ENCODE data around the gene TOGARAM1. TPM values are rescaled to one million over a fixed set of nuclear protein-coding genes. Genes with fewer than 3 reads are reported as not detected.
"Not testable (repeated sequence)": the region's sequence is repeated elsewhere in the genome, so short reads cannot be mapped to it uniquely, and the experiment has no call there.

Gene TOGARAM1
- total and polyA plus RNA-seq, 8 donors = 3.4 to 13.3 (median 7.2) TPM

DNA sequence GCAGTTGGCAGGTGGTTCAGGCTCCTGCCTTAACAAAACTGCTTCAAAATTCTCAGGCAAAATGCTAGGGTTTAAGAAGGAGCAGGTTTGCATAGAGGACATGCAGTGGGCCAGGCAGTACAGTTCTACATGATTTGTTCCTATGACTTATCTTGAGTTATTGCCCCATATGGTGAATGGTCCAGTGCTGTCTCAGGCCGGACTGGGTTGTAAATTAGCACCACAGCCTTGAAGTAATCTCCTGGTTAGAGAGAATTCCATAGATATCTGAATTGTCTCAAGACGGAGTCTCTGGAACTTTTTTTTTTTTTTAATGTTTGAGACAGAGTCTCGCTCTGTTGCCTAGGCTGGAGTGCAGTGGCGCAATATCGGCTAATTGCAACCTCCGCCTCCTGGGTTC is 110.1 kb downstream of the TOGARAM1 start:
- ATAC-seq (no peak), FAIRE-seq (no peak), DNase-seq (no peak)
- no peaks in the 10 kb centered on the region for H3K36me3 ChIP-seq
- no peaks in the 10 kb centered on the region for H3K9me3 ChIP-seq
- no peak overlapping the region for H3K4me3 ChIP-seq
- TF ChIP-seq, protein P1, sequence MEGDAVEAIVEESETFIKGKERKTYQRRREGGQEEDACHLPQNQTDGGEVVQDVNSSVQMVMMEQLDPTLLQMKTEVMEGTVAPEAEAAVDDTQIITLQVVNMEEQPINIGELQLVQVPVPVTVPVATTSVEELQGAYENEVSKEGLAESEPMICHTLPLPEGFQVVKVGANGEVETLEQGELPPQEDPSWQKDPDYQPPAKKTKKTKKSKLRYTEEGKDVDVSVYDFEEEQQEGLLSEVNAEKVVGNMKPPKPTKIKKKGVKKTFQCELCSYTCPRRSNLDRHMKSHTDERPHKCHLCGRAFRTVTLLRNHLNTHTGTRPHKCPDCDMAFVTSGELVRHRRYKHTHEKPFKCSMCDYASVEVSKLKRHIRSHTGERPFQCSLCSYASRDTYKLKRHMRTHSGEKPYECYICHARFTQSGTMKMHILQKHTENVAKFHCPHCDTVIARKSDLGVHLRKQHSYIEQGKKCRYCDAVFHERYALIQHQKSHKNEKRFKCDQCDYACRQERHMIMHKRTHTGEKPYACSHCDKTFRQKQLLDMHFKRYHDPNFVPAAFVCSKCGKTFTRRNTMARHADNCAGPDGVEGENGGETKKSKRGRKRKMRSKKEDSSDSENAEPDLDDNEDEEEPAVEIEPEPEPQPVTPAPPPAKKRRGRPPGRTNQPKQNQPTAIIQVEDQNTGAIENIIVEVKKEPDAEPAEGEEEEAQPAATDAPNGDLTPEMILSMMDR (IDR thresholded peaks at IDR 0.05) = no peak
- no peaks in the 10 kb centered on the region for H3K4me1 ChIP-seq
- no peak overlapping the region for H3K27ac ChIP-seq
- H3K27me3 ChIP-seq = no peaks in the 10 kb centered on the region
- 95 to 98% methylated on average over 6 of the region's 6 CpGs for WGBS, 2 donors
- intact Hi-C loops (cut with DNase I) = no loop called here

DNA sequence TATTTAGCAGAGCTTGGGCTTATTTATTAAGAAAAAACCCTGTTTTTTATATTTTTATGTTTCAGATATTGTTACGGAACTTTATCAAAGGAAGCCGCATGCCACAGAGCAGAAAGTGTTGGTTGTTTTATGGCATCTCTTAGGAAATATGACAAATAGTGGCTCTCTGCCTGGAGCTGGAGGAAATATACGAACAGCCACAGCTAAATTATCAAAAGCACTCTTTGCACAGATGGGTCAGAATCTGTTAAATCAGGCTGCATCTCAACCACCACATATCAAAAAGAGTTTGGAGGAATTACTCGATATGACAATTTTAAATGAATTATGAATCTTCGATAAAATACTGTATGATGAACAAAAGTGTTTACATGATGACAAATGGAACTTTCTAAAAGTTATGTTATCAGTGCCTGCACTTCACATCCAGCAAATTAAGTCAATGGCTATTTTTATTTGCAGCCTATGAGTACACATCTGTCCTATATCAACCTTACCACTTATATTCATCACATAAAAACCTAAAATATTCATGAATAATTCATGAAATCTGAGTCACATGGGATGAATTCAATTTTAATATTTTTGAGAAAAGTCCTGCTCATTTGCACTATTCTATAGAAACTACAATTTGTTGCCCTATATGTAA is 111.4 kb downstream of the TOGARAM1 start:
- WGBS, 2 donors = 92 to 96% methylated on average over 5 of the region's 5 CpGs
- no peaks in the 10 kb centered on the region for H3K9me3 ChIP-seq
- ATAC-seq (no peak), FAIRE-seq (peak; percentile 13), DNase-seq (no peak)
- intact Hi-C loops (cut with DNase I) = no loop called here
- no peaks in the 10 kb centered on the region for H3K4me1 ChIP-seq
- no peaks in the 10 kb centered on the region for H3K27me3 ChIP-seq
- TF ChIP-seq, protein P1 (IDR thresholded peaks at IDR 0.05) = no peak
- H3K36me3 ChIP-seq = no peaks in the 10 kb centered on the region
- no peak overlapping the region for H3K4me3 ChIP-seq
- H3K27ac ChIP-seq = no peak overlapping the region

DNA sequence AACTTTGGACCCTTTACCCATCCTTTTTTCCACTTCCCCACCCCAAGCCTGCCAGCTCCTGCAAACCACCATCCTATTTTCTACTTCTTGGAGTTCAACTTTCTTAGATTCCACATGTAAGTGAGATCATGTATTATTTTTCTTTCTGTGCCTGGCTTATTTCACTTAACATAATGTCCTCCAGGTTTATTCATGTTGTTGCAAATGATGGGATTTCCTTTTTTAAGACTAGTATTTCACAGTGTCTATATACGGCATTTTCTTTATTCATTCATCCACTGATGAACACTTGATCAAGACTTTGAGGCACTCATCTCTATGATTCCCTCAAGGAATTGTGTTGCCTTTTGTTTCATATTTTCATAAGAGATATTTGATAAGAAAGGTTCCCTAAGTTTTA is 116.3 kb downstream of the TOGARAM1 start:
- H3K27me3 ChIP-seq = no peaks in the 10 kb centered on the region
- no peak for FAIRE-seq
- H3K9me3 ChIP-seq = no peaks in the 10 kb centered on the region
- TF ChIP-seq, protein P1 (IDR thresholded peaks at IDR 0.05) = no peak
- peaks cover 0 to 12% (median 2%) of the 10 kb centered on the region in 3 donors for H3K4me1 ChIP-seq
- ATAC-seq = no peak
- H3K4me3 ChIP-seq = no peak overlapping the region
- DNase-seq = no peak
- intact Hi-C loops (cut with DNase I) = no loop called here
- H3K36me3 ChIP-seq = no peaks in the 10 kb centered on the region
- no peak overlapping the region for H3K27ac ChIP-seq
- WGBS, 2 donors = 88 to 97% methylated on average over 1 of the region's 1 CpG

DNA sequence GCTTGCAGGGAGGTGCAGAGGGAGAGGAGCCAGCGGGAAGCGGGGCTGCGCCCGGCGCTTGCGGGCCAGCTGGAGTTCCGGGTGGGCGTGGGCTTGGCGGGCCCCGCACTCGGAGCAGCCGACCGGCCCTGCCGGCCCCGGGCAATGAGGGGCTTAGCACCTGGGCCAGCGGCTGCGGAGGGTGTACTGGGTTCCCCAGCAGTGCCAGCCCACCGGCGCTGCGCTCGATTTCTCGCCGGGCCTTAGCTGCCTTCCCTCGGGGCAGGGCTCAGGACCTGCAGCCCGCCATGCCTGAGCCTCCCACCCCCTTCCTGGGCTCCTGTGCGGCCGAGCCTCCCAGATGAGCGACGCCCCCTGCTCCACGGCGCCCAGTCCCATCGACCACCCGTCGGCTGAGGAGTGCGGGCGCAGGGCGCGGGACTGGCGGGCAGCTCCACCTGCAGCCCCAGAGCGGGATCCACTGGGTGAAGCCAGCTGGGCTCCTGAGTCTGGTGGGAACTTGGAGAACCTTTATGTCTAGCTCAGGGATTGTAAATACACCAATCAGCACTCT is 118.5 kb downstream of the TOGARAM1 start:
- FAIRE-seq; ATAC-seq; H3K27me3 ChIP-seq; intact Hi-C loops (cut with DNase I); H3K36me3 ChIP-seq; H3K9me3 ChIP-seq; H3K27ac ChIP-seq; H3K4me3 ChIP-seq: not testable (repeated sequence)
- WGBS, 2 donors = 97 to 98% methylated on average over 25 to 40 of the region's 40 CpGs
- peaks cover 0 to 14% (median 9%) of the 10 kb centered on the region in 3 donors for H3K4me1 ChIP-seq
- peak in 1 of 6 donors; percentile 59 for DNase-seq

DNA sequence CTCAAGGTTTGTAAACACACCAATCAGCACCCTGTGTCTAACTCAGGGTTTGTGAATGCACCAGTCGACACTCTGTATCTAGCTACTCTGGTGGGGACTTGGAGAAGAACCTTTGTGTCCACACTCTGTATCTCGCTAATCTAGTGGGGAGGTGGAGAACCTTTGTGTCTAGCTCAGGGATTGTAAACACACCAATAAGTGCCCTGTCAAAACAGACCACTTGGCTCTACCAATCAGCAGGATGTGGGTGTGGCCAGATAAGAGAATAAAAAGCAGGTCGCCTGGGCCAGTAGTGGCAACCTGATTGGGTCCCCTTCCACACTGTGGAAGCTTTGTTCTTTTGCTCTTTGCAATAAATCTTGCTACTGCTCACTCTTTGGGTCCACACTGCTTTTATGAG is 119.1 kb downstream of the TOGARAM1 start:
- H3K27me3 ChIP-seq; ATAC-seq; intact Hi-C loops (cut with DNase I); FAIRE-seq; H3K9me3 ChIP-seq; DNase-seq; H3K4me3 ChIP-seq; H3K36me3 ChIP-seq; H3K27ac ChIP-seq: not testable (repeated sequence)
- WGBS, 2 donors = 90% methylated on average over 3 of the region's 3 CpGs
- peaks cover 3 to 20% (median 15%) of the 10 kb centered on the region in 3 donors for H3K4me1 ChIP-seq

DNA sequence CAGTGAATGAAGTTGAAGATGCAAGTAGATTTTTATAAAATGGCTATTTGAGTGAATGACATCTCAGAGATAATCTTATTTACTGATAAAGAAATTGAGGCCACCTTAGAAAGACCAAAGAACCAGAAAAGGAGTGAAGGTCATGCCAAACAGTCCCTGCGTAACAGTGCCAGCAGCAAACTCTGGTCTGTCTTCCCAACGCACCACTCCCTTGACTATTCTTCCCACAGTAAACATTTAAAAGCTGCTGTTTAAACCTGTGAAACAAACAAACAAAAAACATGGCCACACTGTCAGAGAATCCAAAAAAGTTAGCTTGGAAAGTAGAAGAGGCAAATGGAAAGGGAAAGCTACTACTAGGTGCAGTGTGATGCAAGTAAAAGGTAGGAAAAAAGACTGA is 120.4 kb downstream of the TOGARAM1 start:
- intact Hi-C loops (cut with DNase I) = no loop called here
- Histone ChIP-seq H3K4me1 (peaks cover 13 to 30% (median 19%) of the 10 kb centered on the region in 3 donors), H3K27ac (no peak overlapping the region), H3K27me3 (no peaks in the 10 kb centered on the region), H3K9me3 (no peaks in the 10 kb centered on the region), H3K4me3 (no peak overlapping the region), H3K36me3 (no peaks in the 10 kb centered on the region)
- FAIRE-seq (no peak), DNase-seq (no peak), ATAC-seq (no peak)
- TF ChIP-seq, protein P1 (IDR thresholded peaks at IDR 0.05) = no peak
- WGBS, 2 donors = 16 to 19% methylated on average over 2 of the region's 2 CpGs

Data from pancreas (tissue), 10 donors.